ENCODE results near the gene RRP12. TPM values are rescaled to one million over a fixed set of nuclear protein-coding genes. Genes with fewer than 3 reads are reported as not detected.

The RRP12 gene
- total RNA-seq, 2 donors from 2014 or later = 13.0 to 22.1 TPM

- intact Hi-C loops (cut with DNase I) = no loop called here
- Histone ChIP-seq H3K4me3 (no peak overlapping the region), H3K36me3 (replicated peaks in 1 of 2; ENCODE audit: insufficient read depth in 1 of 2, low read depth in 2 of 2) (peaks cover 0 to 31% of the 10 kb centered on the region in 2 donors), H3K27me3 (no peaks in the 10 kb centered on the region), H3K27ac (no peak overlapping the region), H3K9me3 (no peaks in the 10 kb centered on the region), H3K4me1 (no peaks in the 10 kb centered on the region)
- WGBS, 2 donors = 88 to 95% methylated on average over 6 to 8 of the region's 8 CpGs
- ATAC-seq (no peak), DNase-seq (no peak)
- no peak for TF ChIP-seq CTCF (IDR thresholded peaks at IDR 0.05)
- no peak for TF ChIP-seq POLR2A (IDR thresholded peaks at IDR 0.05)
These were observed 19.5 kb downstream of the RRP12 start for GRCh38 chr10:97381626-97382025.

- Histone ChIP-seq H3K27me3 (no peaks in the 10 kb centered on the region), H3K9me3 (no peaks in the 10 kb centered on the region), H3K4me3 (no peak overlapping the region), H3K27ac (no peak overlapping the region), H3K4me1 (no peaks in the 10 kb centered on the region), H3K36me3 (replicated peaks in 1 of 2; ENCODE audit: insufficient read depth in 1 of 2, low read depth in 2 of 2) (peaks cover 0 to 30% of the 10 kb centered on the region in 2 donors)
- no peak for ATAC-seq
- intact Hi-C loops (cut with DNase I) = no loop called here
- 84 to 85% methylated on average over 7 to 8 of the region's 8 CpGs for WGBS, 2 donors
- no peak for TF ChIP-seq CTCF (IDR thresholded peaks at IDR 0.05)
- TF ChIP-seq POLR2A (IDR thresholded peaks at IDR 0.05) = no peak
- DNase-seq = no peak
These were observed 20.6 kb downstream of the RRP12 start for GRCh38 chr10:97380516-97380915.

- ATAC-seq = no peak
- intact Hi-C loops (cut with DNase I) = no loop called here
- no peak overlapping the region for H3K27ac ChIP-seq
- TF ChIP-seq CTCF (IDR thresholded peaks at IDR 0.05) (no peak), POLR2A (IDR thresholded peaks at IDR 0.05) (no peak)
- DNase-seq = no peak
- no peaks in the 10 kb centered on the region for H3K9me3 ChIP-seq
- no peak overlapping the region for H3K4me3 ChIP-seq
- peaks cover 0 to 31% of the 10 kb centered on the region in 2 donors for H3K36me3 ChIP-seq (replicated peaks in 1 of 2; ENCODE audit: insufficient read depth in 1 of 2, low read depth in 2 of 2)
- no peaks in the 10 kb centered on the region for H3K4me1 ChIP-seq
- 83 to 85% methylated on average over 14 to 15 of the region's 15 CpGs for WGBS, 2 donors
- no peaks in the 10 kb centered on the region for H3K27me3 ChIP-seq
These were observed 21.9 kb downstream of the RRP12 start for GRCh38 chr10:97378933-97379921.

- WGBS, 2 donors = 88 to 95% methylated on average over 5 to 6 of the region's 6 CpGs
These were observed 24.7 kb downstream of the RRP12 start for GRCh38 chr10:97376413-97376812.

More at GRCh38 chr10:97376413-97376812, 24.7 kb downstream of the RRP12 start:
- DNase-seq (peak in 1 of 4 donors; percentile 28), ATAC-seq (no peak)
- H3K27me3 ChIP-seq = no peaks in the 10 kb centered on the region
- no peak overlapping the region for H3K4me3 ChIP-seq
- no peaks in the 10 kb centered on the region for H3K4me1 ChIP-seq
- no peaks in the 10 kb centered on the region for H3K9me3 ChIP-seq
- intact Hi-C loops (cut with DNase I) = no loop called here
- TF ChIP-seq CTCF (IDR thresholded peaks at IDR 0.05) (no peak), POLR2A (IDR thresholded peaks at IDR 0.05) (no peak)
- H3K27ac ChIP-seq = no peak overlapping the region
- H3K36me3 ChIP-seq (replicated peaks in 1 of 2; ENCODE audit: insufficient read depth in 1 of 2, low read depth in 2 of 2) = peaks cover 0 to 50% of the 10 kb centered on the region in 2 donors

Measured in body of pancreas (tissue), 4 donors.